ENCODE data around the gene FOSB.

FOSB gene

DNA sequence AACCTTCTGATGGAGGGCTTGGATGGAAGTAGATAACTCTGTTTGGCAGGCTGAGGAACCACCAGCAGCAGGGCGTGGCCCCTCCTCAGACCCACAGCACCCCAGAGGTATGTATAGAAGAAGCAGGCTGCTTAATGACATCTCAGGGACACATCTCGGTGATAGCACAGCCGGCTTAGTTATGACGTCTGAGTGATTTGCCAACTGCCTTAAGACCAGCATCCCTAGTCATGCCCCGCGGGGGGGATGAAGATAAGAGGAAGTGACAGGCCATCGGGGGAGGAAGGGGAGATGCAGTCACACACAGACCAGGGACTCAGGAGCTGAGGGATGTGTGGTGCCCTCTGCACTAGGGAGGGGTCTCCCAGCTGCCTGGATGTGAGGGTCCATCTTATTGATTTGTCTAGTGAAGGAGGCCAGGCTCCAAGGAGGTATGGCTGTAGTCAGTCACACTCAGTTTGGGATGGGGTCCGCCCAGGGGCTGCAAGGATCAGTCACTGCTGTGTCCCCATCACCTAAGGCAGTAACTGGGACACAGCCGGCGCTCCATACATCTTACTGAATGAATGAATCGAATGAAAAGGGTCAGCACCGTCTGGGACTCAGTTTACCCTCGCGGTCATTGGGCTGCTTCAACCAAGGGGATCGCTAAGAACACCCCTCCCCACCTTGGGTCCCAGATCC lies 24.9 kb upstream of the FOSB start:
- no peak for DNase-seq

- no peak for DNase-seq
Measured at GRCh38 chr19:45443462-45444317, 24.1 kb upstream of the FOSB start.

- DNase-seq, result no peak
Measured at GRCh38 chr19:45444318-45445041, 23.3 kb upstream of the FOSB start.

- no peak for DNase-seq
Measured at GRCh38 chr19:45445139-45445538, 22.7 kb upstream of the FOSB start.

GRCh38 chr19:45446295-45446694 lies 21.5 kb upstream of the FOSB start:
- DNase-seq, result no peak

DNA sequence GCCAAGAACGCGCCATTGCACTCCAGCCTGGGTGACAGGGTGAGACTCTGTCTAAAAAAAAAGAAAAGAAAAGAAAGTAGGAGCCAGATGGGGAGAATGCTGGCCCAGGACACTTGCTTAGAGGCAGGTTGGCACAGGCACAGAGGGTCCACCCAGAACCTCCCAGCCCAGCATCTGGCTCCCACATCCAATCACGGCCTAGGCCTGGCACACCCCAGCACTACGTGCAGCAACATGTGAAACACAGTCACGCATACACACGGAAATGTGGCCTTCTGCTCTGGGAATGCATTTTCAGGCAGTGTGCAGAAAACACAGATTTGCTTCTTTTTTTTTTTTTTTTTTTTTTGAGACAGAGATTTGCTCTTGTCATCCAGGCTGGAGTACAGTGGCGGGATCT lies 20.9 kb upstream of the FOSB start:
- DNase-seq, result no peak

- DNase-seq, result no peak
Measured at GRCh38 chr19:45448425-45448756, 19.4 kb upstream of the FOSB start.

GRCh38 chr19:45448887-45449299 lies 18.9 kb upstream of the FOSB start:
- DNase-seq, result no peak

GRCh38 chr19:45450012-45450333 lies 17.8 kb upstream of the FOSB start:
- DNase-seq, result no peak

DNA sequence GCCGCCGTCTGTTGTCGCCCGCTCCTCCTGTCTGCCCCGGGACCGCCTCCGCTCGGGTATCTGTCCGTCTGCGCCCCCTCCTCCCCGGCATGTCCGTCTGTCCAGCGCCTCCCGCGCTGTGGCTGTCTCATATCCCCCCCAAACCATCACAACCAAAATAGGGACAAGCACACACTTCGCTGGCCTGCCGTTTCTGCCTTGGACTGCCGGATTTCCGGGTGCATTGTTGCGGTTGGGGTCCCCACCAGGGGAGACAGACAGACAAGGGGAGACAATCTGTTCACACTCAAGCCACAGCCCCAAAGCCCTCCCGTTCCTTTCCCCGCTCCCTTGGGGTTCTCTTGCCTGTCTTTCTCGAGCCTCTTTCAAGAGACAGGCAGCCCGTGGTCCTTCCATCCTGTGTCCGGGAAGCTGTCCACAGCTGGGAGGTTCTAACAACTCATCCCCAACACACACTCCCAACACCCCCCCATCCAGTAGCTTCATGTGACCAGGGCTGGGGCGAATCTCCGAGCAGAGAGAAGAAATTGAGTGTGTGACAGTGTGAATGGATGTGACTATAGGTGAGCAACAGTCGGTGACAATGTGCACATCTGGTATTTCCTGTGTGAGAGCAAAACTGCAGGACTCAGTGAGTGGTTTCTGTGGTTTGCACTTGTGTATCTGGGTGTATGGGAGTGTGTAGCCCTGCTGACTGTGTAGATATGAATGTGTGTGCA lies 16.5 kb upstream of the FOSB start:
- no peak for DNase-seq

GRCh38 chr19:45451850-45452387 lies 15.9 kb upstream of the FOSB start:
- DNase-seq, result no peak

GRCh38 chr19:45455707-45456499 lies 11.9 kb upstream of the FOSB start:
- no peak for DNase-seq

GRCh38 chr19:45456500-45456815 lies 11.3 kb upstream of the FOSB start:
- no peak for DNase-seq

- DNase-seq, result no peak
Measured at GRCh38 chr19:45457776-45458175, 10.0 kb upstream of the FOSB start.

DNA sequence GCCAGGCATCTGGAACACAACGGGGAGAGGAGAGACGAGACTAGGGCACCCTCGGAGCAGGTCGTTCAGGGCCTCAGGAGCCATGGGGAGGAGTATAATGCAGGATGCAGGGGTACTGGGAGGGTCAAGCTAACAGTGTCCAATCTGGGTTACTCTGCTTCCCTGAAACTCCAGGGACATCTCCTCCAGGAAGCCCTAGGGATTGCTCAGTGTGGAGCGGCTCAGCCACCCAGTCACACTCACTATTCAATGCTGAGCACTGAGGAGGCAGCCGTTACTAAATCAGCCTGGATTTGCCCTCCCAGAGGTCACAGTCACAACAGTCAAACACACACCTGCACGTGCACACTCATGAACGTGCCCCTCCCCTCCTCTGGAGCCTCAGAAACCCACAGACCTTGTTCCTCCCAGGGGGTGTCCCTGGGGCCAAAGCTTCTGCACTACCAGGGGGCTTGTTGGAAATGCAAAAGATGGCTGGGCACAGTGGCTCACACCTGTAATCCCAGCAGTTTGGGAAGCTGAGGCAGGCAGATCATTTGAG lies 6.9 kb upstream of the FOSB start:
- DNase-seq, result no peak

- DNase-seq, result no peak
Measured at GRCh38 chr19:45462174-45462573, 5.6 kb upstream of the FOSB start.

GRCh38 chr19:45463241-45463640 lies 4.6 kb upstream of the FOSB start:
- DNase-seq, result no peak

DNA sequence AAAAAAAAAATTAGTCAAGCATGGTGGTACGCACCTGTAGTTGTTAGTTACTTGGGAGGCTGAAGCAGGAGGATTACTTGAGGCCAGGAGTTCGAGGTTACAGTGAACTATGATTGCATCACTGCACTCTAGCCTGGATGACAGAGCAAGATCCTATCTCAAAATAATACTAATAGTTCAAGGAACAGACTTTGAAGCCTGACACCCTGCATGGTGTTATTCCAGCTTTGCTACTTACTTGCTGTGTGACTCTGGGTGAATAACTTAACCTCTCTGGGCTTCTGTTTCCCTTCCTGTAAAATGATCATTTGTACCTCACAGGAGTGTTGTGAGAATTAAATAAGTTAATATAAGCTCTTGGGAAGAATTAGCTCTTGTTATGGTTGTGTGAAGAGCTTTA lies 3.5 kb upstream of the FOSB start:
- no peak for DNase-seq

GRCh38 chr19:45464852-45465441 lies 2.8 kb upstream of the FOSB start:
- DNase-seq, result no peak

- no peak for DNase-seq
Measured at GRCh38 chr19:45467115-45467455, 711 bp upstream of the FOSB start.

DNA sequence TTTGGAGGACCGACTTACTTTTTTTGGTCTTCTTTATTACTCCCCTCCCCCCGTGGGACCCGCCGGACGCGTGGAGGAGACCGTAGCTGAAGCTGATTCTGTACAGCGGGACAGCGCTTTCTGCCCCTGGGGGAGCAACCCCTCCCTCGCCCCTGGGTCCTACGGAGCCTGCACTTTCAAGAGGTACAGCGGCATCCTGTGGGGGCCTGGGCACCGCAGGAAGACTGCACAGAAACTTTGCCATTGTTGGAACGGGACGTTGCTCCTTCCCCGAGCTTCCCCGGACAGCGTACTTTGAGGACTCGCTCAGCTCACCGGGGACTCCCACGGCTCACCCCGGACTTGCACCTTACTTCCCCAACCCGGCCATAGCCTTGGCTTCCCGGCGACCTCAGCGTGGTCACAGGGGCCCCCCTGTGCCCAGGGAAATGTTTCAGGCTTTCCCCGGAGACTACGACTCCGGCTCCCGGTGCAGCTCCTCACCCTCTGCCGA lies 409 bp downstream of the FOSB start:
- DNase-seq, result no peak

- no peak for DNase-seq
Measured at GRCh38 chr19:45468803-45469131, 971 bp downstream of the FOSB start.

Measured in NCI-H187 treated with DMSO at 0.1 percent for 48 hours (cell line).